HCT116 (cell line): ENCODE results near the gene SUMO4. TPM values are rescaled to one million over a fixed set of nuclear protein-coding genes. Genes with fewer than 3 reads are reported as not detected.

Experiments
- ATAC-seq: fragments of 200-7000 bp; cut with Tn5 transposase; 2 replicates; pipeline ENCODE4 v1.9.1; 2020; ENCODE audit warnings: mild to moderate bottlenecking, moderate library complexity
- BruUV-seq: library from RNA; stranded (reverse); fragments of 400-500 nt; replicated peaks from 2 replicates; lab custom pipeline; 2021; lab: Mats Ljungman, UMichigan
- CTCF ChIA-PET: fragments of 300-600 bp; sonication (Branson Sonifier 250); formaldehyde crosslinking; loops from one replicate; lab custom pipeline; 2021; ENCODE audit warnings: antibody characterized with exemption; lab: Charles Lee
- POLR2A ChIA-PET: fragments of 300-600, 350-600 bp; sonication (Branson Sonifier 250); formaldehyde crosslinking; loops from one replicate; lab custom pipeline; 2021; ENCODE audit warnings: antibody characterized with exemption; lab: Charles Lee
- RAD21 ChIA-PET, 2 experiments: fragments of 300-600 bp; sonication (Branson Sonifier 250); formaldehyde crosslinking; loops; one replicate each; lab custom pipeline; 2023; ENCODE audit warnings: low total read pairs in 2 of 2; ENCODE audit not compliant: uncharacterized antibody in 2 of 2, unreplicated experiment in 2 of 2, low non-redundant PET in 1 of 2; lab: Charles Lee
- DNase-seq: peaks from one replicate; pipeline ENCODE4 v3.0.0-alpha.2; 2010; ENCODE audit warnings: low read depth, low spot score
- H2AFZ ChIP-seq: fragments of 200-600 bp; shearing (Covaris generic), sonication (generic); 2 replicates; pipeline ENCODE4 v1.6.1; 2017; ENCODE audit warnings: low read depth, mixed run types, mixed read lengths, antibody characterized with exemption, low read length; ENCODE audit not compliant: poor library complexity, severe bottlenecking
- H3K27ac ChIP-seq: 2 replicates; pipeline ENCODE4 v1.5.1; 2012; ENCODE audit warnings: low read depth, low read length
- H3K27me3 ChIP-seq: fragments of 200-600 bp; sonication (generic); 2 replicates; pipeline ENCODE4 v1.6.1; 2016; ENCODE audit warnings: mixed run types, low read length, mixed read lengths; ENCODE audit not compliant: insufficient read depth
- H3K36me3 ChIP-seq, 2 experiments: fragments of 200-500 bp in 1 of 2; fragments of 200-600 bp in 1 of 2; sonication (Bioruptor generic) in 1 of 2; sonication (generic) in 1 of 2; 2 replicates each; pipeline versions ENCODE4 v1.5.1 to v1.6.1; 2014 to 2016; ENCODE audit warnings: low read length in 2 of 2, inconsistent platforms in 1 of 2, mixed read lengths in 1 of 2, mixed run types in 1 of 2; ENCODE audit not compliant: insufficient read depth in 2 of 2, control insufficient read depth in 1 of 2
- H3K4me1 ChIP-seq, 2 experiments: fragments of 200-600 bp in 1 of 2; sonication (generic) in 1 of 2; 2 replicates each; pipeline versions ENCODE4 v1.5.1 to v1.6.1; 2012 to 2017; ENCODE audit warnings: low read length in 2 of 2, inconsistent platforms in 1 of 2, mild to moderate bottlenecking in 1 of 2, mixed read lengths in 1 of 2, mixed run types in 1 of 2, moderate library complexity in 1 of 2; ENCODE audit not compliant: insufficient read depth in 2 of 2, control insufficient read depth in 1 of 2
- H3K4me2 ChIP-seq: fragments of 200-600 bp; sonication (generic); 2 replicates; pipeline ENCODE4 v1.6.1; 2017; ENCODE audit warnings: mixed run types, low read length, mixed read lengths
- H3K4me3 ChIP-seq, 2 experiments: fragments of 200-600 bp in 1 of 2; sonication (generic) in 1 of 2; replicated peaks in 1 of 2; 2 replicates each; pipeline ENCODE4 v1.5.1; 2011 to 2016; ENCODE audit warnings: low read length in 2 of 2, control low read depth in 1 of 2, low read depth in 1 of 2, mild to moderate bottlenecking in 1 of 2, mixed read lengths in 1 of 2, mixed run types in 1 of 2
- H3K79me2 ChIP-seq: fragments of 200-600 bp; sonication (generic); 2 replicates; pipeline ENCODE4 v1.6.1; 2017; ENCODE audit warnings: mild to moderate bottlenecking, mixed run types, low read length, moderate library complexity, mixed read lengths; ENCODE audit not compliant: insufficient read depth
- H3K9ac ChIP-seq: fragments of 200-600 bp; sonication (generic); 2 replicates; pipeline ENCODE4 v1.6.1; 2016; ENCODE audit warnings: low read length, mixed read lengths
- H3K9me2 ChIP-seq: fragments of 200-600 bp; sonication (generic), shearing (Covaris generic); 2 replicates; pipeline ENCODE4 v1.6.1; 2017; ENCODE audit warnings: mixed run types, mild to moderate bottlenecking, moderate library complexity; ENCODE audit not compliant: insufficient read depth
- H3K9me3 ChIP-seq, 2 experiments: fragments of 200-500 bp in 1 of 2; fragments of 200-600 bp in 1 of 2; sonication (Bioruptor generic) in 1 of 2; sonication (generic) in 1 of 2; 2 replicates each; pipeline ENCODE4 v1.6.1; 2014 to 2017; ENCODE audit warnings: low read length in 2 of 2, mixed read lengths in 2 of 2, inconsistent platforms in 1 of 2, low read depth in 1 of 2, mild to moderate bottlenecking in 1 of 2, mixed run types in 1 of 2, moderate library complexity in 1 of 2; ENCODE audit not compliant: control insufficient read depth in 1 of 2, insufficient read depth in 1 of 2
- H4K20me1 ChIP-seq: fragments of 200-600 bp; sonication (generic), shearing (Covaris generic); 2 replicates; pipeline ENCODE4 v1.6.1; 2017; ENCODE audit warnings: mixed run types, mild to moderate bottlenecking, moderate library complexity; ENCODE audit not compliant: insufficient read depth
- ATF3 ChIP-seq: IDR thresholded peaks from 2 replicates; pipeline ENCODE4 v1.6.1; 2012
- CBX3 ChIP-seq: IDR thresholded peaks from 2 replicates; pipeline ENCODE4 v1.6.1; 2012; ENCODE audit warnings: low read depth
- CTCF ChIP-seq, 3 experiments: fragments of 200-600 bp in 1 of 3; sonication (generic) in 1 of 3; IDR thresholded peaks in 2 of 3; conservative IDR thresholded peaks in 1 of 3; 2 replicates each; pipeline ENCODE4 v1.5.1; 2012 to 2017; ENCODE audit warnings: low read depth in 2 of 3, low read length in 2 of 3, antibody characterized with exemption in 1 of 3, borderline replicate concordance in 1 of 3, control low read depth in 1 of 3, mild to moderate bottlenecking in 1 of 3, mixed read lengths in 1 of 3, mixed run types in 1 of 3, moderate library complexity in 1 of 3; ENCODE audit not compliant: insufficient read depth in 1 of 3
- ELF1 ChIP-seq: IDR thresholded peaks from 2 replicates; pipeline ENCODE4 v1.6.1; 2012; ENCODE audit warnings: low read depth, borderline replicate concordance
- FOSL1 ChIP-seq: IDR thresholded peaks from 2 replicates; pipeline ENCODE4 v1.6.1; 2012; ENCODE audit warnings: low read depth
- JUND ChIP-seq: IDR thresholded peaks from 2 replicates; pipeline ENCODE4 v1.6.1; 2012
- MAX ChIP-seq: IDR thresholded peaks from 2 replicates; pipeline ENCODE4 v1.6.1; 2012
- POLR2A ChIP-seq: IDR thresholded peaks from 2 replicates; pipeline ENCODE4 v1.7.0; 2011; ENCODE audit warnings: borderline replicate concordance; ENCODE audit not compliant: insufficient read depth, insufficient read length; ENCODE audit errors: extremely low read depth
- RAD21 ChIP-seq: IDR thresholded peaks from 2 replicates; pipeline ENCODE4 v1.6.1; 2012; ENCODE audit warnings: low read depth, mild to moderate bottlenecking
- REST ChIP-seq: IDR thresholded peaks from 2 replicates; pipeline ENCODE4 v1.6.1; 2012; ENCODE audit warnings: low read depth
- SIN3A ChIP-seq: IDR thresholded peaks from 2 replicates; pipeline ENCODE4 v1.6.1; 2012; ENCODE audit warnings: low read depth
- SP1 ChIP-seq: IDR thresholded peaks from 2 replicates; pipeline ENCODE4 v1.6.1; 2012; ENCODE audit warnings: low read depth
- SRF ChIP-seq: IDR thresholded peaks from 2 replicates; pipeline ENCODE4 v1.6.1; 2012; ENCODE audit warnings: low read depth
- TCF7L2 ChIP-seq: IDR thresholded peaks from 2 replicates; pipeline ENCODE4 v1.7.0; 2011; ENCODE audit warnings: borderline replicate concordance, inconsistent platforms; ENCODE audit not compliant: insufficient read depth, insufficient read length; ENCODE audit errors: extremely low read depth
- YY1 ChIP-seq: IDR thresholded peaks from 2 replicates; pipeline ENCODE4 v1.6.1; 2011; ENCODE audit warnings: low read length, low read depth, moderate library complexity, mild to moderate bottlenecking; ENCODE audit not compliant: insufficient replicate concordance; ENCODE audit errors: extremely low read depth
- ZFX ChIP-seq: fragments of 450-650 bp; IDR thresholded peaks from 2 replicates; pipeline ENCODE4 v1.6.1; 2017
- ZNF274 ChIP-seq: fragments of 200-500 bp; sonication (Bioruptor generic); IDR thresholded peaks from 2 replicates; pipeline ENCODE4 v1.6.1; 2014; ENCODE audit warnings: mild to moderate bottlenecking, low read depth, low read length, inconsistent platforms
- intact Hi-C: fragments of 100-400 bp; cut with micrococcal nuclease; formaldehyde crosslinking; loops from 2 replicates; pipeline ENCODE4 v1.10.0; 2022
- total RNA-seq: library from RNA; stranded (reverse); gene quantifications from one replicate; pipeline ENCODE4 v1.2.1, GENCODE V29; 2021; ENCODE audit not compliant: unreplicated experiment

Gene SUMO4
- total RNA-seq, 1 experiment from 2014 or later = 1.6 TPM

GRCh38 chr6:149443411-149444181, 43.5 kb downstream of the SUMO4 start:
- no peak overlapping the region for H2AFZ ChIP-seq
- no peaks in the 10 kb centered on the region for H3K27me3 ChIP-seq
- no peak overlapping the region for H3K4me2 ChIP-seq
- H3K9me2 ChIP-seq = no peaks in the 10 kb centered on the region
- intact Hi-C loops = no loop called here
- H4K20me1 ChIP-seq = no peaks in the 10 kb centered on the region
- H3K79me2 ChIP-seq = no peaks in the 10 kb centered on the region
- TF ChIP-seq RAD21 (no peak), ZNF274 (no peak), MAX (no peak), FOSL1 (no peak), YY1 (no peak), CBX3 (no peak), JUND (no peak), SRF (no peak), TCF7L2 (no peak), SIN3A (no peak), ELF1 (no peak), SP1 (no peak), REST (no peak), ATF3 (no peak), CTCF (IDR thresholded peaks at IDR 0.05 in 2 of 3, conservative IDR thresholded peaks at IDR 0.05 in 1 of 3; ENCODE audit: borderline replicate concordance in 1 of 3, insufficient read depth in 1 of 3, low read depth in 2 of 3, low read length in 2 of 3) (no peak), ZFX (no peak), POLR2A (no peak)
- TF ChIP-seq, all 23 proteins: peak for 0
- no peak for DNase-seq
- CTCF ChIA-PET = no interaction called here
- H3K4me1 ChIP-seq = no peaks in the 10 kb centered on the region
- no peak for ATAC-seq
- H3K9me3 ChIP-seq = no peaks in the 10 kb centered on the region
- no peak overlapping the region for H3K9ac ChIP-seq
- H3K36me3 ChIP-seq = no peaks in the 10 kb centered on the region
- no peak overlapping the region for H3K4me3 ChIP-seq
- RAD21 ChIA-PET = no interaction called here
- POLR2A ChIA-PET = no interaction called here
- H3K27ac ChIP-seq = no peak overlapping the region
- no TSS peak for BruUV-seq
